OCI-LY1 (cell line): ENCODE data around the gene BTBD9.

Source experiments
- H2AFZ ChIP-seq: fragments of 200-600 bp; sonication (generic), shearing (Covaris generic); 2 replicates; pipeline ENCODE4 v1.6.0; 2014; ENCODE audit warnings: antibody characterized with exemption, mild to moderate bottlenecking, low read length
- H3F3A ChIP-seq: fragments of 200-600 bp; sonication (generic), shearing (Covaris generic); 2 replicates; pipeline ENCODE4 v1.6.0; 2014; ENCODE audit warnings: mild to moderate bottlenecking, antibody characterized with exemption, low read length, moderate library complexity; ENCODE audit not compliant: insufficient read depth
- H3K27ac ChIP-seq: fragments of 200-600 bp; sonication (generic); 2 replicates; pipeline ENCODE4 v1.5.1; 2014; ENCODE audit warnings: low read length, mixed run types, mild to moderate bottlenecking, low read depth; ENCODE audit not compliant: poor library complexity, severe bottlenecking
- H3K27me3 ChIP-seq: fragments of 200-600 bp; sonication (generic); 2 replicates; pipeline ENCODE4 v1.6.0; 2014; ENCODE audit warnings: antibody characterized with exemption, mild to moderate bottlenecking, low read length, moderate library complexity; ENCODE audit not compliant: insufficient read depth
- H3K36me3 ChIP-seq: fragments of 200-600 bp; sonication (generic); 2 replicates; pipeline ENCODE4 v1.6.1; 2014; ENCODE audit warnings: mild to moderate bottlenecking, antibody characterized with exemption, low read length, moderate library complexity, mixed read lengths; ENCODE audit not compliant: insufficient read depth
- H3K4me1 ChIP-seq: fragments of 200-600 bp; sonication (generic); 2 replicates; pipeline ENCODE4 v1.5.1; 2014; ENCODE audit warnings: mild to moderate bottlenecking, low read length, moderate library complexity; ENCODE audit not compliant: insufficient read depth, severe bottlenecking
- H3K4me2 ChIP-seq: fragments of 200-600 bp; sonication (generic), shearing (Covaris generic); 2 replicates; pipeline ENCODE4 v1.6.1; 2014; ENCODE audit warnings: low read length
- H3K4me3 ChIP-seq: fragments of 200-600 bp; sonication (generic); 2 replicates; pipeline ENCODE4 v1.5.1; 2014; ENCODE audit warnings: low read length, low read depth, mild to moderate bottlenecking, mixed read lengths; ENCODE audit not compliant: poor library complexity, severe bottlenecking
- H3K79me2 ChIP-seq: fragments of 200-600 bp; shearing (Covaris generic); 2 replicates; pipeline ENCODE4 v1.6.1; 2016; ENCODE audit warnings: mixed run types, low read length, mixed read lengths; ENCODE audit not compliant: insufficient read depth
- H3K9ac ChIP-seq: fragments of 200-600 bp; sonication (generic), shearing (Covaris generic); 2 replicates; pipeline ENCODE4 v1.6.1; 2014; ENCODE audit warnings: mild to moderate bottlenecking, low read length, mixed read lengths
- H3K9me2 ChIP-seq: fragments of 200-600 bp; sonication (generic), shearing (Covaris generic); 2 replicates; pipeline ENCODE4 v1.6.1; 2014; ENCODE audit warnings: low read depth, mild to moderate bottlenecking, low read length, mixed read lengths
- H3K9me3 ChIP-seq: fragments of 200-600 bp; shearing (Covaris generic); 2 replicates; pipeline ENCODE4 v1.6.1; 2014; ENCODE audit warnings: low read length, mixed read lengths
- H4K20me1 ChIP-seq: fragments of 200-600 bp; sonication (generic), shearing (Covaris generic); 2 replicates; pipeline ENCODE4 v1.6.0; 2016; ENCODE audit warnings: mild to moderate bottlenecking, low read length; ENCODE audit not compliant: insufficient read depth
- CTCF ChIP-seq: fragments of 200-600 bp; sonication (generic), shearing (Covaris generic); IDR thresholded peaks from 2 replicates; pipeline ENCODE4 v1.5.1; 2017; ENCODE audit warnings: mild to moderate bottlenecking, antibody characterized with exemption, low read length, moderate library complexity, mixed read lengths
- EZH2 ChIP-seq: fragments of 200-600 bp; sonication (generic), shearing (Covaris generic); IDR thresholded peaks from 2 replicates; pipeline ENCODE4 v1.8.0; 2017; ENCODE audit warnings: borderline replicate concordance, mixed run types, mild to moderate bottlenecking, antibody characterized with exemption, low read length, moderate library complexity, mixed read lengths

Gene BTBD9

GRCh38 chr6:38676974-38677544 is 37.3 kb upstream of the BTBD9 start:
- Histone ChIP-seq H3K4me2 (no peak overlapping the region), H3K9me3 (no peaks in the 10 kb centered on the region), H3K27ac (no peak overlapping the region), H3K9me2 (no peaks in the 10 kb centered on the region), H3K79me2 (no peaks in the 10 kb centered on the region), H3K27me3 (no peaks in the 10 kb centered on the region), H3K4me1 (no peaks in the 10 kb centered on the region), H3K9ac (no peak overlapping the region), H4K20me1 (no peaks in the 10 kb centered on the region), H3K36me3 (peaks cover 60% of the 10 kb centered on the region), H3K4me3 (no peak overlapping the region), H3F3A (no peaks in the 10 kb centered on the region), H2AFZ (no peak overlapping the region)
- no peak for TF ChIP-seq EZH2
- TF ChIP-seq CTCF: no peak

GRCh38 chr6:38676236-38676973 is 36.7 kb upstream of the BTBD9 start:
- no peaks in the 10 kb centered on the region for H3K9me3 ChIP-seq

GRCh38 chr6:38673397-38674165 is 33.9 kb upstream of the BTBD9 start:
- no peak overlapping the region for H3K4me2 ChIP-seq
- H3K79me2 ChIP-seq: no peaks in the 10 kb centered on the region
- peaks cover 3% of the 10 kb centered on the region for H3K4me1 ChIP-seq
- H4K20me1 ChIP-seq: no peaks in the 10 kb centered on the region
- no peak overlapping the region for H2AFZ ChIP-seq
- H3K9ac ChIP-seq: no peak overlapping the region
- H3K27me3 ChIP-seq: no peaks in the 10 kb centered on the region
- peaks cover 42% of the 10 kb centered on the region for H3K36me3 ChIP-seq
- no peak for TF ChIP-seq CTCF
- no peak for TF ChIP-seq EZH2
- H3K27ac ChIP-seq: no peak overlapping the region
- no peaks in the 10 kb centered on the region for H3F3A ChIP-seq
- no peak overlapping the region for H3K4me3 ChIP-seq
- H3K9me3 ChIP-seq: no peaks in the 10 kb centered on the region
- no peaks in the 10 kb centered on the region for H3K9me2 ChIP-seq

More at GRCh38 chr6:38676236-38676973, 36.7 kb upstream of the BTBD9 start:
- Histone ChIP-seq H3K27me3 (no peaks in the 10 kb centered on the region), H2AFZ (no peak overlapping the region), H3K9me2 (no peaks in the 10 kb centered on the region), H3K27ac (no peak overlapping the region), H3K4me3 (no peak overlapping the region), H4K20me1 (no peaks in the 10 kb centered on the region), H3F3A (no peaks in the 10 kb centered on the region), H3K4me1 (no peaks in the 10 kb centered on the region), H3K4me2 (no peak overlapping the region), H3K36me3 (peaks cover 53% of the 10 kb centered on the region), H3K9ac (no peak overlapping the region), H3K79me2 (no peaks in the 10 kb centered on the region)
- no peak for TF ChIP-seq EZH2
- TF ChIP-seq CTCF: no peak
